Gastroesophageal sphincter (tissue), 4 donors: ENCODE measurements around the gene DHCR7. TPM values are rescaled to one million over a fixed set of nuclear protein-coding genes. Genes with fewer than 3 reads are reported as not detected.

Source experiments
- ATAC-seq: fragments of 150-250 bp; one replicate; pipeline ENCODE4 v1.9.1; 2016; ENCODE audit warnings: mild to moderate bottlenecking, moderate library complexity
- H3K27ac ChIP-seq, 4 donors: fragments of 200-600 bp; sonication (generic) in 3 of 4; 1 replicate in 3 of 4; 2 replicates in 1 of 4; pipeline ENCODE4 v1.5.1; 2016 to 2019
- H3K27me3 ChIP-seq: fragments of 200-600 bp; sonication (generic); one replicate; pipeline ENCODE4 v1.5.1; 2019
- H3K36me3 ChIP-seq, 2 donors: fragments of 200-600 bp; sonication (generic); one replicate each; pipeline ENCODE4 v1.5.1; 2019; ENCODE audit warnings: control low read depth in 1 of 2
- H3K4me1 ChIP-seq, 3 donors: fragments of 200-600 bp; sonication (generic); 1 replicate in 2 of 3; 2 replicates in 1 of 3; pipeline ENCODE4 v1.5.1; 2016 to 2019; ENCODE audit warnings: control low read depth in 2 of 3
- H3K4me3 ChIP-seq, 2 donors: fragments of 200-600 bp; sonication (generic); one replicate each; pipeline ENCODE4 v1.5.1; 2019; ENCODE audit warnings: mild to moderate bottlenecking in 1 of 2, moderate library complexity in 1 of 2
- H3K9me3 ChIP-seq, 3 donors: fragments of 200-600 bp; sonication (generic); one replicate each; pipeline ENCODE4 v1.5.1; 2017 to 2019; ENCODE audit warnings: control low read depth in 2 of 3
- EP300 ChIP-seq: sonication (generic); formaldehyde crosslinking; IDR thresholded peaks from one replicate; pipeline ENCODE4 v1.6.1; 2017; ENCODE audit warnings: antibody characterized with exemption, mild to moderate bottlenecking
- POLR2A ChIP-seq, 2 donors: fragments of 450-650 bp; IDR thresholded peaks; one replicate each; pipeline ENCODE4 v1.6.1; 2017; ENCODE audit warnings: antibody characterized with exemption in 2 of 2, mild to moderate bottlenecking in 2 of 2, moderate library complexity in 1 of 2
- POLR2AphosphoS5 ChIP-seq: sonication (generic); formaldehyde crosslinking; IDR thresholded peaks from one replicate; pipeline ENCODE4 v1.6.1; 2017; ENCODE audit warnings: antibody characterized with exemption
- WGBS, 2 donors: methylation state at CpG; one replicate each; pipeline ENCODE4 v1.1.5; 2018; ENCODE audit warnings: low coverage in 1 of 2; 5-methylcytosine and 5-hydroxymethylcytosine counted together
- total RNA-seq, 4 donors: library from RNA; depleted of rRNA; stranded (reverse); fragments of >200 nt; gene quantifications; one replicate each; pipeline ENCODE4 v1.1.0, GENCODE V29; 2016
- TF ChIP-seq, protein P1 (sequence below), 4 experiments: fragments of 200-600 bp in 2 of 4; fragments of 450-650 bp in 2 of 4; sonication (generic) in 1 of 4; IDR thresholded peaks; one replicate each; pipeline ENCODE4 v1.5.1; 2017 to 2019; ENCODE audit warnings: antibody characterized with exemption in 4 of 4, mild to moderate bottlenecking in 2 of 4, moderate library complexity in 2 of 4

The DHCR7 gene, protein sequence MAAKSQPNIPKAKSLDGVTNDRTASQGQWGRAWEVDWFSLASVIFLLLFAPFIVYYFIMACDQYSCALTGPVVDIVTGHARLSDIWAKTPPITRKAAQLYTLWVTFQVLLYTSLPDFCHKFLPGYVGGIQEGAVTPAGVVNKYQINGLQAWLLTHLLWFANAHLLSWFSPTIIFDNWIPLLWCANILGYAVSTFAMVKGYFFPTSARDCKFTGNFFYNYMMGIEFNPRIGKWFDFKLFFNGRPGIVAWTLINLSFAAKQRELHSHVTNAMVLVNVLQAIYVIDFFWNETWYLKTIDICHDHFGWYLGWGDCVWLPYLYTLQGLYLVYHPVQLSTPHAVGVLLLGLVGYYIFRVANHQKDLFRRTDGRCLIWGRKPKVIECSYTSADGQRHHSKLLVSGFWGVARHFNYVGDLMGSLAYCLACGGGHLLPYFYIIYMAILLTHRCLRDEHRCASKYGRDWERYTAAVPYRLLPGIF
- 10 to 100 TPM in 1 of 4 donors, 1 to 10 TPM in 3; 5.0 to 10.3 (median 8.0) TPM for total RNA-seq

DNA sequence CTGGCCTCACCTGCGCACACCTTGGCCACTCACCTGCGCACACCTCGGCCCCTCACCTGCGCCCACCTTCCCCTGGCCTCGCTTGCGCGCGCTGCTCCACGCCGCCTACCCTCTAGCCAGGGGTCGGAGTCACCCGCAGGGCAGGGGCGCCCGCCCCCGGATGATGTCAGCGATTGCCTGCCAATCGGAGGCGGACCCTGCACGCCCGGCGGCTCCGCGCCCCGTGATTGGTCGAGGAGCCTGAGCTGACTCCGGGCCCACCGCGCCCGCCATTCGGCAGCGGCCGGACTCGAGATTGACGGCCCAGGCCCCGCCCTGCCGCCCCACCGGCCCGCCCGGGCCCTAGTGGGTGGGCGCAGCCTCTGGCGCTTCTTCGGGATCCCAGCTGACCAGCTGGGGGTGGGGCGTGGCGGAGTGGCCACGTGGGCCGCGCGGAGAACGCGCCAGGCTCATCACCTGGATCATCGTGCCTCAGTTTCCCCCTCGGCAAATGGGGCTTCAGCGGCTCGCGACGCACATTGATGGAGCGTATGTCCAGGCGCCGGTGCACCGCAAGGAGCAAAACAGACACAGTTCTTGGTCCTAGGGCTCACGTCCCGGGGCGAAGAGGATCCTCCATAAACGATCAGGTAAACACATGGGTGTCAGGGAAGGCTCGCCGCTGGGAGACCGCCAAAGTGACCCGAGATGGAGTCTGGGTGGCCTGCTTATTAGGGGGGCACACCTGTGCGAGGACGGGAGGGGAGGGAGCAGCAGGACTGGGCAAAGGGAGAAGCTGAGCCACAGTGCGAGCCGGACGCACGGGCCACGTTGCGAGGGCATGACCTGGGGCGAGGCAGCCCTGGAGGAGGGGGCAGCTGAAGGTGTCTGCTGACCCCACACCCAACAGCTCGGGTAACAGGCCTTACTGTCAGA is at the start of gene DHCR7:
Gene DHCR7 (minus strand): TSS at position 137 of the 915 bp plus-strand sequence. CDS start 3,441 bp downstream, outside the sequence.
- peaks cover 0 to 25% of the 10 kb centered on the region in 2 donors for H3K36me3 ChIP-seq
- no peaks in the 10 kb centered on the region for H3K27me3 ChIP-seq
- TF ChIP-seq, protein P1, sequence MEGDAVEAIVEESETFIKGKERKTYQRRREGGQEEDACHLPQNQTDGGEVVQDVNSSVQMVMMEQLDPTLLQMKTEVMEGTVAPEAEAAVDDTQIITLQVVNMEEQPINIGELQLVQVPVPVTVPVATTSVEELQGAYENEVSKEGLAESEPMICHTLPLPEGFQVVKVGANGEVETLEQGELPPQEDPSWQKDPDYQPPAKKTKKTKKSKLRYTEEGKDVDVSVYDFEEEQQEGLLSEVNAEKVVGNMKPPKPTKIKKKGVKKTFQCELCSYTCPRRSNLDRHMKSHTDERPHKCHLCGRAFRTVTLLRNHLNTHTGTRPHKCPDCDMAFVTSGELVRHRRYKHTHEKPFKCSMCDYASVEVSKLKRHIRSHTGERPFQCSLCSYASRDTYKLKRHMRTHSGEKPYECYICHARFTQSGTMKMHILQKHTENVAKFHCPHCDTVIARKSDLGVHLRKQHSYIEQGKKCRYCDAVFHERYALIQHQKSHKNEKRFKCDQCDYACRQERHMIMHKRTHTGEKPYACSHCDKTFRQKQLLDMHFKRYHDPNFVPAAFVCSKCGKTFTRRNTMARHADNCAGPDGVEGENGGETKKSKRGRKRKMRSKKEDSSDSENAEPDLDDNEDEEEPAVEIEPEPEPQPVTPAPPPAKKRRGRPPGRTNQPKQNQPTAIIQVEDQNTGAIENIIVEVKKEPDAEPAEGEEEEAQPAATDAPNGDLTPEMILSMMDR (IDR thresholded peaks at IDR 0.05), result peak in 1 of 4 experiments; percentile 12
- peak; percentile 18 for TF ChIP-seq POLR2AphosphoS5
- no peak for TF ChIP-seq EP300
- peak in 1 of 2 donors; percentile 19 for TF ChIP-seq POLR2A (IDR thresholded peaks at IDR 0.05)
- WGBS, 2 donors, result 4 to 8% methylated on average over 10 of the region's 78 CpGs
- H3K9me3 ChIP-seq, result no peaks in the 10 kb centered on the region
- peak within 1 kb of the TSS; percentile 57 to 75 for H3K4me3 ChIP-seq
- peak; percentile 92 for ATAC-seq
- peak within 1 kb of the TSS; percentile 5 to 88 (median 82) for H3K27ac ChIP-seq
- H3K4me1 ChIP-seq, result peaks cover 0 to 50% (median 19%) of the 10 kb centered on the region in 3 donors

DNA sequence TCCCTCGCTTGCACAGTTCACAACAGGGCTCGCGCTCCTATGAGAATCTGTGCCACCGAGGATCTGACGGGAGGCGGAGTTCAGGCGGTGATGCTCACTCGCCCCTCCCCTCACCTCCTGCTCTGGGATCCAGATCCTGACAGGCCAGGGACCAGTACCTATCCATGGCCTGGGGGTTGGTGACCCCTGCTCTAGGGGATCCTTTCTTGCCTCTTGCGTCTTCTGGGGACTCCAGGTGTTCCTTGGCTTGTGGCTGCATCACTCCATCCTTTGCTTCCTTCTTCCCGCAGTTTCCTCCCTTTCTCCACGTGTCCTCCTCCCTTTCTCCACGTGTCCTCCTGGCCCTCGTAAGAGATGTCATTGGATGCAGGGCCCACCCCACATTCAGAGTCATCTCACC is 48.2 kb upstream of the DHCR7 start:
- no peaks in the 10 kb centered on the region for H3K9me3 ChIP-seq
- TF ChIP-seq, protein P1 (IDR thresholded peaks at IDR 0.05), result no peak
- TF ChIP-seq POLR2A (IDR thresholded peaks at IDR 0.05), result no peak
- TF ChIP-seq POLR2AphosphoS5, result no peak
- TF ChIP-seq EP300, result no peak
- H3K4me3 ChIP-seq, result no peak overlapping the region
- 96 to 98% methylated on average over 8 to 9 of the region's 13 CpGs for WGBS, 2 donors
- peaks cover 0 to 100% of the 10 kb centered on the region in 2 donors for H3K36me3 ChIP-seq
- no peak overlapping the region for H3K27ac ChIP-seq
- no peaks in the 10 kb centered on the region for H3K27me3 ChIP-seq
- no peaks in the 10 kb centered on the region for H3K4me1 ChIP-seq
- ATAC-seq, result no peak

DNA sequence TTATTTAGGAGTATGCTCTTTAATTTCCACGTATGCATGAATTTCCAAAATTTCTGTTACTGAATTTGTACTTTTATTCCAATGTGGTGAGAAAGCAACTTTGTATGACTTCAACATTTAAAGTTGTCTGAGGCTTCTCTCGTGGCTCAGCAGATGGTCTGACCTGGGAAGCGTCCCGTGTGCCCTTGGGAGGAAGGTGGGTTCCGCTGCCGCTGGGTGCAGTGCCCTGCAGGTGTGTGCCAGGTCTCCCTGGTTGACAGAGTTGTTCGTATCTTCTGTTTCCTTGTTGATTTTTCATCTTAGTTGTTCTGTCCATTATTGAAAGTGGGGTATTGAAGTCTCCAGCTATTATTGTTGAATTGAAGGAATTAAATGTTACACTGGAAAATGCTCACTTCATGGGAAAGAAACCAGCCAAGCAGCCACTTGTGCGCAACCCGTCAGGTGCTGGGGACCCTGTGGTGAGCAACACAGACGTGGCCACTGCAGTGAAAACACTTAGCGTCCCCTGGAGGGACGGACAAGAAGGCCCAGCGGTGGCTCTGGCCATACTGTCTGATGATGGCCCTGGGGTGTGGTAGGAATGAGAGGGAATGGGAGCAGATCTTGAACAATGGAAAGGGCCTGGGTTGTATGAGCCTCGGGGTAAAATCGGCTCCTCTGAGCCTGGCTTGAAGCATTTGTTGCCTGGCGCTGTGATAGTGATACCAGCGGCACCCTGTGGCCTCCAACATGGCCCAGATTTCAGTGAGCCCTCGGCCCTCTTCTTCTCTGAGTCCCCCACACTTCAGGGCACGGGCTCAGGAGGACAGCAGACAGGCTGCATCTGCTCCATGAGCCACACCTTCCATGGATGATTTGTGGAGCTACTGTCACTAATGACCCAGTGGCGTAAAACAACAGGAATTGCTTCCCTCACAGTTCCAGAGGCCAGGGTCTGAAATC is 47.4 kb upstream of the DHCR7 start:
- H3K27ac ChIP-seq, result no peak overlapping the region
- H3K4me3 ChIP-seq, result no peak overlapping the region
- no peaks in the 10 kb centered on the region for H3K27me3 ChIP-seq
- ATAC-seq, result no peak
- H3K9me3 ChIP-seq, result no peaks in the 10 kb centered on the region
- H3K36me3 ChIP-seq, result peaks cover 0 to 100% of the 10 kb centered on the region in 2 donors
- no peak for TF ChIP-seq EP300
- no peak for TF ChIP-seq POLR2AphosphoS5
- TF ChIP-seq, protein P1 (IDR thresholded peaks at IDR 0.05), result no peak
- no peak for TF ChIP-seq POLR2A (IDR thresholded peaks at IDR 0.05)
- no peaks in the 10 kb centered on the region for H3K4me1 ChIP-seq
- WGBS, 2 donors, result 100% methylated on average over 1 to 3 of the region's 20 CpGs

DNA sequence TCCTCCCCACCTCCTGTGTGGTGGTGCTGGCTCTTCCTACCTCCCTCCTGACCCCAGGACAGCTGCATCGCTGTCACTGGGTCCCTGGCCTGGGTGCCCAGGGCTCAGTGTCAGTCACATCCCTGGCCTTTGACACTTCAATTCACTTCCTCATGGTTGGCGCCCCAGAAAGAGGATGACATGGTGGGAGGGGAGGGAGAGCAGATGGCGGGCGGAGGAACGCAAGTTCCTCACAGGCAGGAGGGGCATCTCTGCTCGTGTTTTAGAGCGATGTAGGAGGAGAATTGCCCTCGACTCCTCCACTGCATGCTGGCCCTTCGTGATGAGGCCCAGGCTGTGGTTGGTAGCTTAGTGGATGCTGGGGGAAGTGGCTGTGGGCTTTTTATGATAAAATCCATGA is 43.7 kb upstream of the DHCR7 start:
- TF ChIP-seq EP300 (no peak), POLR2A (IDR thresholded peaks at IDR 0.05) (no peak), POLR2AphosphoS5 (no peak)
- TF ChIP-seq, protein P1 (IDR thresholded peaks at IDR 0.05), result no peak
- no peaks in the 10 kb centered on the region for H3K9me3 ChIP-seq
- no peak overlapping the region for H3K27ac ChIP-seq
- no peak overlapping the region for H3K4me3 ChIP-seq
- ATAC-seq, result no peak
- H3K4me1 ChIP-seq, result no peaks in the 10 kb centered on the region
- WGBS, 2 donors, result 75 to 93% methylated on average over 3 to 6 of the region's 9 CpGs
- H3K36me3 ChIP-seq, result peaks cover 0 to 95% of the 10 kb centered on the region in 2 donors
- H3K27me3 ChIP-seq, result no peaks in the 10 kb centered on the region
